Upper lobe of left lung (tissue), 4 donors: ENCODE measurements around the gene MYOF.

Experiments used
- POLR2A ChIP-seq, 4 donors: fragments of 450-650 bp; IDR thresholded peaks; one replicate each; pipeline ENCODE4 v1.5.1; 2016 to 2017; ENCODE audit warnings: antibody characterized with exemption in 4 of 4, mild to moderate bottlenecking in 2 of 4
- TF ChIP-seq, protein P1 (sequence below), 6 experiments: fragments of 450-650 bp in 4 of 6; fragments of 200-600 bp in 2 of 6; sonication (generic) in 2 of 6; IDR thresholded peaks; one replicate each; pipeline ENCODE4 v1.5.1; 2016 to 2019; ENCODE audit warnings: antibody characterized with exemption in 6 of 6

GRCh38 chr10:93488956-93489528, 6.9 kb upstream of the MYOF start:
- TF ChIP-seq POLR2A (IDR thresholded peaks at IDR 0.05) = no peak
- TF ChIP-seq, protein P1, sequence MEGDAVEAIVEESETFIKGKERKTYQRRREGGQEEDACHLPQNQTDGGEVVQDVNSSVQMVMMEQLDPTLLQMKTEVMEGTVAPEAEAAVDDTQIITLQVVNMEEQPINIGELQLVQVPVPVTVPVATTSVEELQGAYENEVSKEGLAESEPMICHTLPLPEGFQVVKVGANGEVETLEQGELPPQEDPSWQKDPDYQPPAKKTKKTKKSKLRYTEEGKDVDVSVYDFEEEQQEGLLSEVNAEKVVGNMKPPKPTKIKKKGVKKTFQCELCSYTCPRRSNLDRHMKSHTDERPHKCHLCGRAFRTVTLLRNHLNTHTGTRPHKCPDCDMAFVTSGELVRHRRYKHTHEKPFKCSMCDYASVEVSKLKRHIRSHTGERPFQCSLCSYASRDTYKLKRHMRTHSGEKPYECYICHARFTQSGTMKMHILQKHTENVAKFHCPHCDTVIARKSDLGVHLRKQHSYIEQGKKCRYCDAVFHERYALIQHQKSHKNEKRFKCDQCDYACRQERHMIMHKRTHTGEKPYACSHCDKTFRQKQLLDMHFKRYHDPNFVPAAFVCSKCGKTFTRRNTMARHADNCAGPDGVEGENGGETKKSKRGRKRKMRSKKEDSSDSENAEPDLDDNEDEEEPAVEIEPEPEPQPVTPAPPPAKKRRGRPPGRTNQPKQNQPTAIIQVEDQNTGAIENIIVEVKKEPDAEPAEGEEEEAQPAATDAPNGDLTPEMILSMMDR (IDR thresholded peaks at IDR 0.05) = no peak
